Stimulated activated CD4-positive, alpha-beta T cell treated with anti-CD3 and anti-CD28 coated beads, Interleukin-12 subunit alpha, Interleukin-12 subunit beta, amount 100 ng/mL, for 24 hours (primary cell): ENCODE results near the gene ZFP3.
"Not testable (repeated sequence)": the region's sequence is repeated elsewhere in the genome, so short reads cannot be mapped to it uniquely, and the experiment has no call there.

Source experiments
- DNase-seq, 2 experiments: peaks; one replicate each; pipeline ENCODE4 v3.0.0-alpha.2; 2020; ENCODE audit warnings: low read depth in 2 of 2

ZFP3 gene

DNA sequence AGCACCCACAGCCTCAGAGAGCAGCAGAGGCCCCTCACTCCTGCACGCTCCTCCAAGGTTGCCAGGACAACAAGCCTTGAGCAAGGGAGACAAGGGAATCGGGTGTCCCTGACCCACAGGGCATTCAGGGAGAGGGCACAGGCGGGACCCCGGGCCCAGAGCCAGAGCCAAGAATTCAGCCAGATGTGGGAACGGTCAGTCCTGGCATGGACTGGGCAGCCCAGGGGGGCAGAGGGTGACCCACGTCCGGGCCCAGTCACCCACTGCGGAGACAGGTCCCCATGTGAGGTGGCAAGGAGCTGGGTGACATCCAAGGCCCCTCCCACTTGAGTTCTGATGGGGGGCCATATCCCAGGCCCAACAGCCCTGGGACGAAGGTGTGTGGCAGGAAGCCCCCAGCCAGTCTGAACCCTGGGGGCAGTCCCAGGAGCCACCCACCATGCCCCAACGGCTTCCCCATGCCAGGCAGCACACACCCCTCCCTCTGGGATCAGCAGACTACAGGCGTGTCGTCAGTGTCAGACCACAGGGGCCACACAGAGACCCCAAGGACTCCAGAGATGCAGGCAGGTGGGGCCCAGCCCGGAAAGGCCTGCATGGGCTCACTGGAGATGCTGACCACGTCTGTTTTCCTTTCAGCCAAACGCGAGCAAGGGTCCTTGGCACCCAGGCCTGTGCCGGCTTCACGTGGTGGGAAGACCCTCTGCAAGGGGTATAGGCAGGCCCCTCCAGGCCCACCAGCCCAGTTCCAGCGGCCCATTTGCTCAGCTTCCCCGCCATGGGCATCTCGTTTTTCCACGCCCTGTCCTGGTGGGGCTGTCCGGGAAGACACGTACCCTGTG lies 60.6 kb downstream of the ZFP3 start:
- no peak for DNase-seq

DNA sequence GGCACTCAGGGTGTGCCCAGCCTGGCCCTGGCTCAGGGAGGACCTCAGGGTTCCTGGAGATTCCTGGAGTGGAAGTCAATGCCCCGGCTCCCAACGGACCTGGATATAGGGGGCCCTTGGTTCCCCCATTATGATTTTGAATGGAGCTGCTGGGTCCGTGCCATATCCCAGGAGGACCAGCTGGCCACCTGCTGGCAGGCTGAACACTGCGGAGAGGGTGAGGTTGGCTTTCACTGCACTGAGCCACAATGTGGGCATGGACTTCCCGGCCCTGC lies 61.1 kb downstream of the ZFP3 start:
- DNase-seq: no peak

DNA sequence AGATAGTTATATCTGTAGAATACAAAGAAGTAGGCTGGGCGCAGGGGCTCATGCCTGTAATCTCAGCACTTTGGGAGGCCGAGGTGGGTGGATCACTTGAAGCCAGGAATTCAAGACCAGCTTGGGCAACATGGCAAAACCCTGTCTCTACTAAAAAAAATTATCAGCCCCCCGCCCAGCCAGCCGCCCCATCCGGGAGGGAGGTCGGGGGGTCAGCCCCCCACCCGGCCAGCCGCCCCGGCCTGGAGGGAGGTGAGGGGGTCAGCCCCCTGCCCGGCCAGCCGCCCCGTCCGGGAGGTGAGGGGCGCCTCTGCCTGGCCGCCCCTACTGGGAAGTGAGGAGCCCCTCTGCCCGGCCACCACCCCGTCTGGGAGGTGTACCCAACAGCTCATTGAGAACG lies 64.6 kb downstream of the ZFP3 start:
- not testable (repeated sequence) for DNase-seq
